HepG2 (cell line): ENCODE results near the gene ACSF3. TPM values are rescaled to one million over a fixed set of nuclear protein-coding genes. Genes with fewer than 3 reads are reported as not detected.

Experiments used
- DMAP1 ChIP-seq: IDR thresholded peaks from 2 replicates; pipeline ENCODE4 v1.6.1; 2016
- DMTF1 ChIP-seq: sonication (generic); formaldehyde crosslinking; IDR thresholded peaks from 2 replicates; pipeline ENCODE4 v1.4.0; 2020; ENCODE audit warnings: mild to moderate bottlenecking, missing genetic modification reagents
- EED ChIP-seq: sonication (generic); formaldehyde crosslinking; IDR thresholded peaks from 2 replicates; pipeline ENCODE4 v1.5.0; 2020; ENCODE audit warnings: mild to moderate bottlenecking, missing genetic modification reagents
- ETS1 ChIP-seq: sonication (generic); formaldehyde crosslinking; IDR thresholded peaks from 2 replicates; pipeline ENCODE4 v1.4.0; 2020; ENCODE audit warnings: missing genetic modification reagents
- GPN1 ChIP-seq: sonication (generic); formaldehyde crosslinking; IDR thresholded peaks from 2 replicates; pipeline ENCODE4 v1.5.1; 2020; ENCODE audit warnings: missing genetic modification reagents, borderline replicate concordance
- HNRNPL ChIP-seq: fragments of 200-400 bp; formaldehyde crosslinking; IDR thresholded peaks from 2 replicates; pipeline ENCODE4 v1.6.1; 2017; ENCODE audit warnings: mild to moderate bottlenecking, low read depth, low read length
- KMT2B ChIP-seq: IDR thresholded peaks from 2 replicates; pipeline ENCODE4 v1.6.1; 2016; ENCODE audit warnings: missing genetic modification reagents, missing compliant biosample characterization
- MEF2D ChIP-seq: sonication (generic); formaldehyde crosslinking; IDR thresholded peaks from 2 replicates; pipeline ENCODE4 v1.5.1; 2020; ENCODE audit warnings: mild to moderate bottlenecking, missing genetic modification reagents
- RAD21 ChIP-seq: fragments of 450-650 bp; formaldehyde crosslinking; IDR thresholded peaks from 2 replicates; pipeline ENCODE4 v1.5.0; 2020; ENCODE audit warnings: mild to moderate bottlenecking
- RFX5 ChIP-seq: IDR thresholded peaks from 2 replicates; pipeline ENCODE4 v1.6.1; 2011; ENCODE audit warnings: low read depth, low read length, improper control_type of control experiment
- SRSF9 ChIP-seq: fragments of 200-400 bp; formaldehyde crosslinking; IDR thresholded peaks from 2 replicates; pipeline ENCODE4 v1.6.1; 2018; ENCODE audit warnings: borderline replicate concordance, mild to moderate bottlenecking, low read depth, low read length; ENCODE audit not compliant: insufficient read depth, poor library complexity, severe bottlenecking
- THYN1 ChIP-seq: sonication (generic); formaldehyde crosslinking; IDR thresholded peaks from 2 replicates; pipeline ENCODE4 v1.8.1; 2023; ENCODE audit warnings: low read depth, mild to moderate bottlenecking, moderate library complexity, missing genetic modification reagents, borderline replicate concordance
- XRCC5 ChIP-seq: fragments of 200-400 bp; formaldehyde crosslinking; optimal IDR thresholded peaks from 2 replicates; pipeline ENCODE3; 2017; ENCODE audit warnings: mild to moderate bottlenecking, low read length
- ZNF256 ChIP-seq: sonication (generic); formaldehyde crosslinking; conservative IDR thresholded peaks from 2 replicates; pipeline ENCODE4 v1.4.0; 2020; ENCODE audit warnings: missing genetic modification reagents
- ZNF430 ChIP-seq: sonication (generic); formaldehyde crosslinking; IDR thresholded peaks from 2 replicates; pipeline ENCODE4 v1.9.0; 2021; ENCODE audit warnings: mild to moderate bottlenecking, missing genetic modification reagents
- ZNF451 ChIP-seq: sonication (generic); formaldehyde crosslinking; IDR thresholded peaks from 2 replicates; pipeline ENCODE4 v1.5.0; 2020; ENCODE audit warnings: mild to moderate bottlenecking, missing genetic modification reagents
- ZNF543 ChIP-seq: sonication (generic); formaldehyde crosslinking; IDR thresholded peaks from 2 replicates; pipeline ENCODE4 v1.4.0; 2020; ENCODE audit warnings: mild to moderate bottlenecking, missing genetic modification reagents
- ZNF557 ChIP-seq: sonication (generic); formaldehyde crosslinking; IDR thresholded peaks from 2 replicates; pipeline ENCODE4 v1.4.0; 2020; ENCODE audit warnings: missing genetic modification reagents
- polyA plus RNA-seq, 8 experiments: library from polyadenylated mRNA; depleted of rRNA in 3 of 8; stranded (reverse) in 7 of 8; unstranded in 1 of 8; fragments of >200 nt; fragmentation: Illumina TruSeq in 4 of 8; extraction: Trizol in 4 of 8; gene quantifications; 2 replicates each; pipeline versions ENCODE4 v1.2.1 to v1.2.3, GENCODE V29; 2011 to 2016; ENCODE audit warnings: low read depth in 4 of 8, missing spikeins in 1 of 8, mixed read lengths in 1 of 8; ENCODE audit not compliant: insufficient read depth in 1 of 8
- total RNA-seq, 5 experiments: library from RNA; depleted of rRNA; stranded (reverse); fragments of >200 nt; fragmentation: Illumina TruSeq; extraction: Trizol; gene quantifications; 2 replicates each; pipeline ENCODE4 v1.2.3, GENCODE V29; 2016; ENCODE audit warnings: low read depth in 1 of 5
- TF ChIP-seq, protein P1 (sequence below): sonication (generic); formaldehyde crosslinking; IDR thresholded peaks from 2 replicates; pipeline ENCODE4 v1.9.0; 2021; ENCODE audit warnings: missing genetic modification reagents, borderline replicate concordance
- TF ChIP-seq, protein P2 (sequence below): sonication (generic); formaldehyde crosslinking; IDR thresholded peaks from 2 replicates; pipeline ENCODE4 v1.4.0; 2020; ENCODE audit warnings: missing genetic modification reagents
- TF ChIP-seq, protein P3 (sequence below): sonication (generic); formaldehyde crosslinking; IDR thresholded peaks from 2 replicates; pipeline ENCODE4 v1.5.0; 2020; ENCODE audit warnings: missing genetic modification reagents, mild to moderate bottlenecking, borderline replicate concordance

Gene ACSF3
- total and polyA plus RNA-seq, 2 of the 13 experiments (the other 11 are each of a cell fraction or from before 2014, with no cell fraction given) = 14.9 to 30.6 TPM

DNA sequence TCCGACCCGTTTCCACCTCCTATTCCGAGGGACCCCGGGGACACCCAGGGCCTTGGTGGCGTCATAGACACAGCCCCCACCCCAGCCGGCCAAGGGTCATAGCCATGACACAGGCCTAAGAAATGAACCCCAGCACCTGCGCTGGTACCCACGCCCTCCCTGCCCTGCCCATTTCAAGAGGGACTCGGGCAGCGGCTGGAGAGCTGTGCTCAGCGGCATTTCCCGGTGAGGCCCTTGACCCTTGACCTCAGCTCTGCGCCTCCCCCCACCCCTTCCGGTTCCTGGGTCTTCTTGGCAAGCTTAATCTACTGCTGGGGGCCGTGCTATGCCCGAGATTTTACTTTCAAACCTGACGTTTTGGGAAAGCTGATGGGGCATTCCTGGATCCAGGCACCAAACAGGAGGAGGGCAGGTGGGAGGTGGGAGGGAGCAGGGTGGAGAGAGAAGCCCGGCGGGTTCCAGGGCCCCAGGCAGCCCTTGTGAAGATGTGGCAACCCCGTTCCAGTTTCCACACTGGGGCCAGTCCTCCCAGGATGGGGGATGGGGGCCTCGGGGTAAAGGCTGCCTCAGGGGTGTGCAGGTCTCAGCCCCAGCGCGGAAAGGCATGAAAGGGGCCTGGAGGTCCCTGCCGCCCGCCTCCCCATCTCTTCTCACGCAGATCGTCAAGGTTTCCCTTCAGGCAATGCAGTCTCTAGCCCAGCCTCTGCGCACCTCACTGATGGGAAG, 106.6 kb downstream of the ACSF3 start, which contains the start of gene SLC22A31 (continued):
- TF ChIP-seq XRCC5 = no peak
- peak; percentile 93 for TF ChIP-seq HNRNPL
- peak; percentile 86 for TF ChIP-seq ZNF451
- TF ChIP-seq ZNF557 (CRISPR knock-in tag) = no peak
- TF ChIP-seq, protein P1, sequence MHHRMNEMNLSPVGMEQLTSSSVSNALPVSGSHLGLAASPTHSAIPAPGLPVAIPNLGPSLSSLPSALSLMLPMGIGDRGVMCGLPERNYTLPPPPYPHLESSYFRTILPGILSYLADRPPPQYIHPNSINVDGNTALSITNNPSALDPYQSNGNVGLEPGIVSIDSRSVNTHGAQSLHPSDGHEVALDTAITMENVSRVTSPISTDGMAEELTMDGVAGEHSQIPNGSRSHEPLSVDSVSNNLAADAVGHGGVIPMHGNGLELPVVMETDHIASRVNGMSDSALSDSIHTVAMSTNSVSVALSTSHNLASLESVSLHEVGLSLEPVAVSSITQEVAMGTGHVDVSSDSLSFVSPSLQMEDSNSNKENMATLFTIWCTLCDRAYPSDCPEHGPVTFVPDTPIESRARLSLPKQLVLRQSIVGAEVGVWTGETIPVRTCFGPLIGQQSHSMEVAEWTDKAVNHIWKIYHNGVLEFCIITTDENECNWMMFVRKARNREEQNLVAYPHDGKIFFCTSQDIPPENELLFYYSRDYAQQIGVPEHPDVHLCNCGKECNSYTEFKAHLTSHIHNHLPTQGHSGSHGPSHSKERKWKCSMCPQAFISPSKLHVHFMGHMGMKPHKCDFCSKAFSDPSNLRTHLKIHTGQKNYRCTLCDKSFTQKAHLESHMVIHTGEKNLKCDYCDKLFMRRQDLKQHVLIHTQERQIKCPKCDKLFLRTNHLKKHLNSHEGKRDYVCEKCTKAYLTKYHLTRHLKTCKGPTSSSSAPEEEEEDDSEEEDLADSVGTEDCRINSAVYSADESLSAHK = no peak
- TF ChIP-seq, protein P2, sequence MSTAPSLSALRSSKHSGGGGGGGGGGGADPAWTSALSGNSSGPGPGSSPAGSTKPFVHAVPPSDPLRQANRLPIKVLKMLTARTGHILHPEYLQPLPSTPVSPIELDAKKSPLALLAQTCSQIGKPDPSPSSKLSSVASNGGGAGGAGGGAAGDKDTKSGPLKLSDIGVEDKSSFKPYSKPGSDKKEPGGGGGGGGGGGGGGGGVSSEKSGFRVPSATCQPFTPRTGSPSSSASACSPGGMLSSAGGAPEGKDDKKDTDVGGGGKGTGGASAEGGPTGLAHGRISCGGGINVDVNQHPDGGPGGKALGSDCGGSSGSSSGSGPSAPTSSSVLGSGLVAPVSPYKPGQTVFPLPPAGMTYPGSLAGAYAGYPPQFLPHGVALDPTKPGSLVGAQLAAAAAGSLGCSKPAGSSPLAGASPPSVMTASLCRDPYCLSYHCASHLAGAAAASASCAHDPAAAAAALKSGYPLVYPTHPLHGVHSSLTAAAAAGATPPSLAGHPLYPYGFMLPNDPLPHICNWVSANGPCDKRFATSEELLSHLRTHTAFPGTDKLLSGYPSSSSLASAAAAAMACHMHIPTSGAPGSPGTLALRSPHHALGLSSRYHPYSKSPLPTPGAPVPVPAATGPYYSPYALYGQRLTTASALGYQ = peak; percentile 74
- TF ChIP-seq SRSF9 = no peak
- no peak for TF ChIP-seq RFX5
- TF ChIP-seq RAD21 (CRISPR knock-in tag) = no peak
- TF ChIP-seq ZNF256 = no peak
- TF ChIP-seq THYN1 = no peak
- TF ChIP-seq DMTF1 = no peak
- TF ChIP-seq ETS1 (CRISPR knock-in tag) = no peak
- TF ChIP-seq GPN1 (CRISPR knock-in tag) = no peak
- peak; percentile 41 for TF ChIP-seq DMAP1 (CRISPR knock-in tag)
- TF ChIP-seq EED = no peak
- peak; percentile 76; the same call in 1 of the 2 replicates for TF ChIP-seq ZNF543 (CRISPR knock-in tag)
- TF ChIP-seq, protein P3, sequence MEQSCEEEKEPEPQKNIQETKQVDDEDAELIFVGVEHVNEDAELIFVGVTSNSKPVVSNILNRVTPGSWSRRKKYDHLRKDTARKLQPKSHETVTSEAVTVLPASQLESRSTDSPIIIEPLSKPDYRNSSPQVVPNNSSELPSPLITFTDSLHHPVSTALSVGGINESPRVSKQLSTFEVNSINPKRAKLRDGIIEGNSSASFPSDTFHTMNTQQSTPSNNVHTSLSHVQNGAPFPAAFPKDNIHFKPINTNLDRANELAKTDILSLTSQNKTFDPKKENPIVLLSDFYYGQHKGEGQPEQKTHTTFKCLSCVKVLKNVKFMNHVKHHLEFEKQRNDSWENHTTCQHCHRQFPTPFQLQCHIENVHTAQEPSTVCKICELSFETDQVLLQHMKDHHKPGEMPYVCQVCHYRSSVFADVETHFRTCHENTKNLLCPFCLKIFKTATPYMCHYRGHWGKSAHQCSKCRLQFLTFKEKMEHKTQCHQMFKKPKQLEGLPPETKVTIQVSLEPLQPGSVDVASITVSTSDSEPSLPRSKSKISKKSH (CRISPR knock-in tag) = no peak
- peak; percentile 75 for TF ChIP-seq ZNF430 (CRISPR knock-in tag)
- no peak for TF ChIP-seq KMT2B (CRISPR knock-in tag)
- TF ChIP-seq MEF2D (CRISPR knock-in tag) = peak; percentile 69; the same call in 1 of the 2 replicates
